Stomach (tissue), 4 donors: Measurements from ENCODE around the gene ULBP1.

Source experiments
- EP300 ChIP-seq: sonication (generic); formaldehyde crosslinking; IDR thresholded peaks from one replicate; pipeline ENCODE4 v1.6.1; 2017; ENCODE audit warnings: antibody characterized with exemption
- POLR2A ChIP-seq, 4 donors: fragments of 450-650 bp; IDR thresholded peaks; one replicate each; pipeline ENCODE4 v1.6.1; 2016; ENCODE audit warnings: antibody characterized with exemption in 4 of 4, control low read depth in 2 of 4, mild to moderate bottlenecking in 1 of 4, moderate library complexity in 1 of 4
- TF ChIP-seq, protein P1 (sequence below), 7 experiments: fragments of 450-650 bp in 4 of 7; fragments of 200-600 bp in 3 of 7; sonication (generic) in 3 of 7; IDR thresholded peaks; one replicate each; pipeline ENCODE4 v1.5.1; 2016 to 2019; ENCODE audit warnings: antibody characterized with exemption in 7 of 7, control low read depth in 2 of 7, mild to moderate bottlenecking in 1 of 7

- TF ChIP-seq, protein P1, sequence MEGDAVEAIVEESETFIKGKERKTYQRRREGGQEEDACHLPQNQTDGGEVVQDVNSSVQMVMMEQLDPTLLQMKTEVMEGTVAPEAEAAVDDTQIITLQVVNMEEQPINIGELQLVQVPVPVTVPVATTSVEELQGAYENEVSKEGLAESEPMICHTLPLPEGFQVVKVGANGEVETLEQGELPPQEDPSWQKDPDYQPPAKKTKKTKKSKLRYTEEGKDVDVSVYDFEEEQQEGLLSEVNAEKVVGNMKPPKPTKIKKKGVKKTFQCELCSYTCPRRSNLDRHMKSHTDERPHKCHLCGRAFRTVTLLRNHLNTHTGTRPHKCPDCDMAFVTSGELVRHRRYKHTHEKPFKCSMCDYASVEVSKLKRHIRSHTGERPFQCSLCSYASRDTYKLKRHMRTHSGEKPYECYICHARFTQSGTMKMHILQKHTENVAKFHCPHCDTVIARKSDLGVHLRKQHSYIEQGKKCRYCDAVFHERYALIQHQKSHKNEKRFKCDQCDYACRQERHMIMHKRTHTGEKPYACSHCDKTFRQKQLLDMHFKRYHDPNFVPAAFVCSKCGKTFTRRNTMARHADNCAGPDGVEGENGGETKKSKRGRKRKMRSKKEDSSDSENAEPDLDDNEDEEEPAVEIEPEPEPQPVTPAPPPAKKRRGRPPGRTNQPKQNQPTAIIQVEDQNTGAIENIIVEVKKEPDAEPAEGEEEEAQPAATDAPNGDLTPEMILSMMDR (IDR thresholded peaks at IDR 0.05): no peak
- TF ChIP-seq POLR2A (IDR thresholded peaks at IDR 0.05) (no peak), EP300 (no peak)
Observed at GRCh38 chr6:149985481-149985937, 21.8 kb downstream of the ULBP1 start.
